Brain pericyte (primary cell): ENCODE data around the gene FARS2.
A peak's percentile ranks its signal among the peaks of the same experiment; 100 is the strongest.
"Not testable (repeated sequence)": the region's sequence is repeated elsewhere in the genome, so short reads cannot be mapped to it uniquely, and the experiment has no call there.

Experiments used
- DNase-seq: peaks from one replicate; pipeline ENCODE4 v3.0.0-alpha.2; 2012; ENCODE audit warnings: low read depth, low spot score

The FARS2 gene

GRCh38 chr6:5693225-5694145 lies 432.2 kb downstream of the FARS2 start:
- no peak for DNase-seq

DNA sequence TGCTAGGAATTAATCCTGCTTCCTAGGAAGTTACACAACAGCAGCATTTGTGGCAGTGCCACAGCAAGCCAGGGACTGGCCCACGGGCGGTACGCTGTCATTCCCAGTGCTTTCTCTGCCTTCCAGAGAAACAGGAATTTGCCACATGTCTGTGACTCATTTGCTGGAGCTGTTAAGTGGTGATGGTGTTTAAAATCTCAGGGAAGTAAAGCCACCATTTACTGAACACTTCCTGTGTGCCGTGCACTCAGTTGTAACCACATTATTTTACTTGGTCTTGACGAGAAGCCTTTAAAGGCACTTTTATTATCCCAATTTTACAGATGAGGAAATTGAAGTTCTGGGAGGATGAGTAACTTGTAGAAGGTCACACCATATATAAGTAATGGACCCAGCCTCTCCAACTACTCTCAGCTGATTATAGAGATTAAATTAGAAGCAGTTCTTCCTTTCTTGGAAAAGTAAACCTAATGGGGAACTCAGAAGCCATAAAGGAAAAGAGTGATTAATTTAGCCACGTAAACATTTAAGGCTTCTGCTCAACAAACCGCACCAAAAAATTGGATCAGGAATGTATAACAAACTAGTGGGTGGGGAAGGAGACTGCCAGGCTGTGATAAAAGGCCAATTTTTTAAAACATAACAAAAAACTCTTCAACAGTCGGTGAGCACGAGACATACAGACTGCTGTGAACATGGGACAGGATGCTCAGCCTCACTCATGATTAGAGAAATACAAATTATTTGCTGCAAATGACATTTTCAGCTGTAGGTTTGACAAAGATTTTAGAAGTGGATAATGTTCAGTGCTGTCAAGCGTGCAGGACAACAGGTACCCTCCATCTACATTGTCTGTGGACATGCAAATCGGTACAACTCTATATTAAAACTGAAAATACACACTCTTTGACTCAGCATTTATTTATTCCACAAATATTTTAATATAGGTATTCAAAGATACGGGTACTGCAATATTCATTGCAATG lies 434.2 kb downstream of the FARS2 start:
- no peak for DNase-seq

- DNase-seq, result no peak
Measured at GRCh38 chr6:5697508-5697907, 436.2 kb downstream of the FARS2 start.

GRCh38 chr6:5698318-5698717 lies 437.0 kb downstream of the FARS2 start:
- DNase-seq, result no peak

DNA sequence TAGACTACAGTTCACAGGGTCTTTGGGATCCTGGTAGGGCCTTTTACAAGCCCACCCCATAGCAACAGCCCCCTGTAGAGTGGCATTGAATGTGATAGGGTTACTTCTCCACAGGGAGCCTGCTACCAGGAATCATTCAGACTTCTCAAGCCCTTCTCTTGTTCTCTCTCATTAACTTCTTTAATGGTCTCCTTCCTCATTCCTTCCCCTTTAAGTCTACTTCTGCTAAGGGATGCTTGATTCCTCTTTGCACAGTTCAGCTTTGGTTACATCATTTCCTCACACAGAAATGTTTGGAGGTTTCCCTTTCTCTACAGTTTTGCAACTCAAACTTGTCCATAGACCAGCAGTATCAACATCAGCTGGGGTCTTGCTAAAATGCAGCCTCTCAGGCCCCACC lies 437.8 kb downstream of the FARS2 start:
- not testable (repeated sequence) for DNase-seq

DNA sequence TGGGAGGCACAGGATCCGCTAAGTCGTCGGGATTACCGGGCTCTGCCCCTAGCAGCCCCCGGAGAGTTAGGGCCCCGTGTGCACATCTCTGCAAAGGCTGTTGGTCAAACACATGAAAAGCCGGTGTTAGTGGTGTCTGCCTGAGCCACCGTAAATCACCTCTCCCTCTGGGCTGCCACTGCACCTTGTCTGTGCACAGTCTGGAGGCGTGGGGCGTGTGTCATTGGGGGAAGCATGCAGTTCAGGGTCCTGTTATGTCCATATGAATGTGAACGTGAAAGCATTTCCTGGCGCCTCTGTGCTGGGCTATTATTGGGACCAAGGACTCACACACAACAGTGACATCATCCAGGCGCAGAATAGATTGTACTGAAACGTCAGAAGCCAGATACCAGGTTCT lies 439.9 kb downstream of the FARS2 start:
- DNase-seq, result no peak

DNA sequence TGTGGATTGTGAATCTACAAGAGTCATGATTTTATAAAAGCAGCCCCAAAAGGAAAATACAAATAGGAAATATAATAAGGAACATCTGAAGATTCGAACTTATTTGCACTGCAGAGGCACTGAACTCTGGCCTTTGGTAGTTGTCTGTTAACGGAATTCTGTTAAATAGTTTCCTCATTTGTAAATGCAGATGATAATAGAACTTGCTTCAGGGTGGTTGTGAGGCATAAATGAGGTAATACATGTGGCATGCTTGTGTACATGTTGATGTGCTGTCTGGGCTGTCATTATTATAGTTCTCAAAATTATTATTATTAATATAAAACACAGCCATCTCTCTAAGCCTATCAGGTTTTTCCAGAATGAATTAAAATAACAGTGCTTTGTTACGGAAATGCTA lies 443.4 kb downstream of the FARS2 start:
- no peak for DNase-seq

DNA sequence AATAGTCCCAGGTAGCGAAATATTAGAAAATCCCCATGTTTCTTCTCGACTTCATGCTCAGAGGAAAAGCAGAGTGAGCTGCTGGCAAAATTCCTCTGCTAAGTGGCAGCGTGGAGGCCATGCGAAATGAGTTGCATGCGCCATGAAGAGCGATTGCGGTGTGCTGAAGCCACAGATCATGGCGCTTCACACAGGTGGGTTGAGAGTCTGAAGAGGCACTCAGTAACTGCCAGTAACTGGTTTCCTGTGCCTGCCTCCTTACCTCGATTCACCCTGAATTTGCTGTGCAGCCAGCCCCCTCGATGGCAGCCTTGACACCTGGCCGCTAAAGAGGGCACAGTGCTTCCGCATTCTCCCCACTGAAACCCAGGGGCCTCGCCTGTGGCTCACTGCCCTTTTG lies 443.9 kb downstream of the FARS2 start:
- no peak for DNase-seq

DNA sequence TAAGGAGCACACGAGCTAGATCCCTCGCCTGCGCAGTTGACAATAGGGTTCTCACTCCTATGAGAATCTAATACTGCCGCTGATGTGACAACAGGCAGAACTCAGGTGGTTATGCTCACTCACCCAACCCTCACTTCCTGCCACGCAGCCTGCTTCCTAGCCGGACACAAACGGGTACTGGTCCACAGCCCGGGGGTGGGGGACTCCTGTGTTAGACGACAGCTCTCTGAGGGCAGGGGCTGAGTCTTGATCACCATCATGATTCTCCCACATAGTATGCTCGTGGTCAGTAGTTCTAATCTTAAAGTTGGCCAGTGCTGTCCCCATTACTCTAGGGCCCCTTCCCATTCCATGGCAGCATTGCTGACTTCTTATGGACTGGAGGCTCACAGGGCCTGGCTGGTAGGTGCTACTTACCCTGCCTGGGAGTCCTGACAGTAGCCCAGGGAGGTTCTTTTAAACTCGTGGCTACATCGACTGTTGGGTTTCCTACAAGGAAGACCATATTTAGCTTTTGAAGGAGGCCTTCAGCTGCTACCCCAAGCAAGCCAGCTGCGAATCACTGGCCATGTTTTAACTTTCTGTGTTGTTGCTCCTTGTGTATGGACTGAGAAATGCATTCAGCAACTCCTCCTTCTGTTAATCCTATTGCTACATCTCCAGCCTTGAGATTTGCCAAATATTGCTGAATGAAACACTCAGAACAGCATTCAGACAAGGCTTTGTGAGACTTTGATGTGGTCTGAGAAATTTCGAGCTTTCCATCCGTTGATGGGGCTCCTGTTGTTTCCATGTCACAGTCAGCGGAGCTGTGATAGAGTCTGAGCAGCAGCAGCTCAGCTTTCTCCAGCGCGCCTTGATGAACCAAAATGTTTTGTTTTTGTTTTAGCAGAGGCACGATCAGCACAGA lies 445.1 kb downstream of the FARS2 start:
- no peak for DNase-seq

- DNase-seq, result no peak
Measured at GRCh38 chr6:5707281-5708045, 446.1 kb downstream of the FARS2 start.

- DNase-seq, result no peak
Measured at GRCh38 chr6:5710516-5710915, 449.2 kb downstream of the FARS2 start.

- DNase-seq, result no peak
Measured at GRCh38 chr6:5710936-5711335, 449.6 kb downstream of the FARS2 start.

DNA sequence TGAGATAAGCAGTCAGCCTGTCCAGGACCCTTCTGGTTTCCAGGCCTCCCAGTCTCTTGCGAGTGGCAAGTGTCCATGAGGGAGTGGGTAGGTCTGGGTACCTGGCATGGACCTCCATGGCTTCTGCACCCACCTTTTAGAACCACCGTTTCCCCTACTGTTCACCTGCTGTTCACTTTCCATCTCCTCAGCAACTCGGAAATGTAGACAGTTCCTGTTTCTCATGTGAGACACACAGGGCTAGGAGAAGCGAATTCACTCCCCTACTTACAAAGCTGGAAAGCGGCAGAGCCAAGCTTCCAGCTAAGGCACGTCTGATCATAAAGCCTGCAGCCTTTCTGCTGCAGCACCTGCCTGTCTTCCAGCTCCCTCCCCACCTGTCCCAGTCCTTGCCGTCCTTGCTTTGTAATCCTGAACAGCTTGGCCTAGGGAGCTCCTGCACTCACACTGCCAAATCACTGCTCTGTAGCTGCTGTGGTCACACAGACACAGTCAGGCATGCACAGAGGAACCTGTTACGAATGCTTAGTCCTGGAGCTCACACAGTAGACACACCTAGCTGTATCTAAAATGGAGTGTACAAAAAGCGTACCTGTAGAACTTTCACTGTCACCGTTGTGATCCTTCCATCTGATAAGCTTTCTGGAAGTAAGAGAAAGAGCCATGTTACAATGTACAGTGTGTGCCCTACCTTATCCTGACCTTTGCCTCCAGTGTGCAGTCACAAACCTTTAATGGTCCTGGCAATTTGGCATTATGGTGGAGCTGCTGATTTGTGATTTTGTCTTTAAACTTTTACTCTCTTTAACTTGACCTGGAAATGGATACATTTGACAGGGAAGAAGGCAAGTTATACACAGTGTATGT lies 451.3 kb downstream of the FARS2 start:
- DNase-seq, result no peak

GRCh38 chr6:5713519-5713918 lies 452.2 kb downstream of the FARS2 start:
- DNase-seq, result no peak

DNA sequence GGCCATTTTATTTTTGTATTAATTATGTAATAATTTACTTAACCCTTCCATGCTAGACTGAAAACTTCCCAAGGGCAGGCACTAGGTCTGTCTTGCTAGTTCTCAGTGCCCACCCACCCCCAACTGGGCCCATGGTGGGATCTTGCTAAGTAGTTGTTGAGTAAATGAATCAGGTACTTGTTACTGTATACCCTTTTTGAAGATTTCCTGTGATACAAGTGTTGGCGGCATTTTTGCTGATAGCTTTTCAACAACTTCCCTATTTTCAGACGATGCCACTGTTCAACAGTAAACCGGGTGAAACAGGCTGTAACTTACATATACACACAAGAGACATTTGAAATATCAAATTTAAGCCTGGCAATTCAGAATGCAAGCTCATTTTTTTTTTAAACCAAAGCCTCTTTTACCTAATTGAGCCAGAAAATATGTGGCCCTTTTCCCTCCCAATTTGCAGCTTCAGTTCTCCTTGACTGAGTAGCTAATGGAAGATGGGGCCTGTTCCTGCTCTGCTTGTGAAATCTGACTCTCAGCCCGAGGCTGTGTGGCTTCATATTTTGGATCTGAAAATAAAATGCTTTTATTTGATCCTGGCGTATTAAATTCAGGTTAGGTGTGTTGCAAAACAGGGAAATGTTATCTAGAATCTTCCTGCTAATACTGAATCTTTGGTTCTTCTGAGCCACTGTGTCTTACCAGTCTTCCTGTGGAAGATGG lies 457.1 kb downstream of the FARS2 start:
- DNase-seq, result no peak

- peak; percentile 25 for DNase-seq
Measured at GRCh38 chr6:5723841-5724691, 462.8 kb downstream of the FARS2 start.

GRCh38 chr6:5724911-5725310 lies 463.6 kb downstream of the FARS2 start:
- no peak for DNase-seq
